AG04450 (cell line): Measurements from ENCODE around the gene ZFYVE27. TPM values are rescaled to one million over a fixed set of nuclear protein-coding genes. Genes with fewer than 3 reads are reported as not detected.
"Not testable (repeated sequence)": the region's sequence is repeated elsewhere in the genome, so short reads cannot be mapped to it uniquely, and the experiment has no call there.

Experiments used
- CTCF ChIA-PET: fragments of 300-600, 350-600 bp; formaldehyde crosslinking; extraction: SDS; loops from one replicate; lab custom pipeline; 2022; ENCODE audit warnings: antibody characterized with exemption, inconsistent platforms; lab: Charles Lee
- POLR2A ChIA-PET: fragments of 350-600 bp; formaldehyde crosslinking; extraction: SDS; loops from one replicate; lab custom pipeline; 2021; ENCODE audit warnings: antibody characterized with exemption, inconsistent platforms; lab: Yijun Ruan, JAX
- DNase-seq: peaks from one replicate; pipeline ENCODE4 v3.0.0-alpha.2; 2011; ENCODE audit warnings: low read depth, low spot score
- H3K27ac ChIP-seq: one replicate; pipeline ENCODE4 v1.5.1; 2012; ENCODE audit warnings: low read depth, low read length, control low read depth
- H3K27me3 ChIP-seq: one replicate; pipeline ENCODE4 v1.6.0; 2012; ENCODE audit warnings: low read length; ENCODE audit not compliant: control insufficient read depth, insufficient read depth
- H3K4me3 ChIP-seq: 2 replicates; pipeline ENCODE4 v1.5.1; 2011; ENCODE audit warnings: mild to moderate bottlenecking, low read depth, low read length, control low read depth
- H3K9me3 ChIP-seq: 2 replicates; pipeline ENCODE4 v1.5.1; 2012; ENCODE audit warnings: low read length; ENCODE audit not compliant: control insufficient read depth, insufficient read depth
- polyA minus RNA-seq: library from RNA; depleted of rRNA, polyadenylated mRNA; stranded (reverse); fragments of >200 nt; gene quantifications from 2 replicates; pipeline ENCODE4 v1.2.3, GENCODE V29; 2011; rRNA and poly(A)+ RNA removed
- polyA plus RNA-seq: library from polyadenylated mRNA; depleted of rRNA; stranded (reverse); fragments of >200 nt; gene quantifications from 2 replicates; pipeline ENCODE4 v1.2.3, GENCODE V29; 2011; rRNA removed
- TF ChIP-seq, protein P1 (sequence below): IDR thresholded peaks from 2 replicates; pipeline ENCODE4 v1.5.1; 2011; ENCODE audit warnings: low read depth, low read length, control low read depth, inconsistent platforms

The ZFYVE27 gene, protein sequence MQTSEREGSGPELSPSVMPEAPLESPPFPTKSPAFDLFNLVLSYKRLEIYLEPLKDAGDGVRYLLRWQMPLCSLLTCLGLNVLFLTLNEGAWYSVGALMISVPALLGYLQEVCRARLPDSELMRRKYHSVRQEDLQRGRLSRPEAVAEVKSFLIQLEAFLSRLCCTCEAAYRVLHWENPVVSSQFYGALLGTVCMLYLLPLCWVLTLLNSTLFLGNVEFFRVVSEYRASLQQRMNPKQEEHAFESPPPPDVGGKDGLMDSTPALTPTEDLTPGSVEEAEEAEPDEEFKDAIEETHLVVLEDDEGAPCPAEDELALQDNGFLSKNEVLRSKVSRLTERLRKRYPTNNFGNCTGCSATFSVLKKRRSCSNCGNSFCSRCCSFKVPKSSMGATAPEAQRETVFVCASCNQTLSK
- polyA plus RNA-seq (11.1 and 13.5 TPM in 2 replicates), polyA minus RNA-seq (11.6 and 15.1 TPM in 2 replicates)

DNA sequence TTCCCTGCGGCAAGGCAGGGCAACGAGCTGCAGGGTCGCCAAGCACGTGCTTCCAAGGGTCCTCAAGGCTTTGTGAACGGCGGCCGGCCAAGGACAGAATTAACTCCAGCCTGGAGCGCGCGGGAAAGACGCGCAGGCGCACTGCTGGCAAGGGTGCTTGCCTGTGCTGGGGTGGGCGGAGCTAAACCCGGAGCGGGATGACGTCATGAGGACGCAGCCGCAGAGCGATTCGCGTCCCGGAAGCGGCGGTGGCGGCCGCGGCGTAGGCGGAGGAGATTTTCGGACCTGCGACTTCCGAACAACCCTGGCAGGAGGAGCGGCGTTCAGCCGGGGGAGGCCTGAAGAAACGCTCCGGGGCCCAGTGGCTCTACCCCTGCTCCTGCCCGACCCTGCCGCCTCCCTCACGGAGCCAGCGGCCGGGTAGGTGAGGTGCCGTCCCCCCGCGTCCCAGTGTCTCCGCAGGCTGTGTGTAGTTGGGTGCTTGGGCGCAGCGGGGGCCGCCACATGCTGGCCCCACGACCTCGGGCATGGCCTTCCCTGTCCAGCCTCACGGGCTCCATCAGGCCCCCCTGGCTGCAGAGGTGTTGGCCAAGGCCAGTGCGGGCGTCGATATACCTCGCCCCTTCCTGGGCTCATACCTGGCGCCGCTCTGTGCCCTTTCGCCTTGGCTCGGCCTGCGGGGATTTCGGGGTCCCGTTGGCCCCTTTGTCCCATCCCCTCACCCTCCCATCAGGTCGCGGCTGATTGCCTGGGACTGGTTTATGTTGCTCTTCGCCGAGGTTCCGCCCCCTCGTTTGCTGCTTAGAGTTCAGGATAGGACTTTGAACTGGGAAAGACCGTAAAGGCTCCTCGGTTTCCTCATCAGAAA, at the start of gene ZFYVE27:
Gene ZFYVE27 (plus strand): TSS at position 227 of the 868 bp plus-strand sequence. CDS start 1,350 bp downstream, outside the sequence.
- POLR2A ChIA-PET = interaction anchor here (1.2 to 2.8 kb wide), 4 partner anchors 13 to 54 kb away, joined by 3 to 16 read pairs (median 11); partner anchors contain the start of genes AVPI1 and MARVELD1
- peak within 1 kb of the TSS; percentile 91 for H3K27ac ChIP-seq

DNA sequence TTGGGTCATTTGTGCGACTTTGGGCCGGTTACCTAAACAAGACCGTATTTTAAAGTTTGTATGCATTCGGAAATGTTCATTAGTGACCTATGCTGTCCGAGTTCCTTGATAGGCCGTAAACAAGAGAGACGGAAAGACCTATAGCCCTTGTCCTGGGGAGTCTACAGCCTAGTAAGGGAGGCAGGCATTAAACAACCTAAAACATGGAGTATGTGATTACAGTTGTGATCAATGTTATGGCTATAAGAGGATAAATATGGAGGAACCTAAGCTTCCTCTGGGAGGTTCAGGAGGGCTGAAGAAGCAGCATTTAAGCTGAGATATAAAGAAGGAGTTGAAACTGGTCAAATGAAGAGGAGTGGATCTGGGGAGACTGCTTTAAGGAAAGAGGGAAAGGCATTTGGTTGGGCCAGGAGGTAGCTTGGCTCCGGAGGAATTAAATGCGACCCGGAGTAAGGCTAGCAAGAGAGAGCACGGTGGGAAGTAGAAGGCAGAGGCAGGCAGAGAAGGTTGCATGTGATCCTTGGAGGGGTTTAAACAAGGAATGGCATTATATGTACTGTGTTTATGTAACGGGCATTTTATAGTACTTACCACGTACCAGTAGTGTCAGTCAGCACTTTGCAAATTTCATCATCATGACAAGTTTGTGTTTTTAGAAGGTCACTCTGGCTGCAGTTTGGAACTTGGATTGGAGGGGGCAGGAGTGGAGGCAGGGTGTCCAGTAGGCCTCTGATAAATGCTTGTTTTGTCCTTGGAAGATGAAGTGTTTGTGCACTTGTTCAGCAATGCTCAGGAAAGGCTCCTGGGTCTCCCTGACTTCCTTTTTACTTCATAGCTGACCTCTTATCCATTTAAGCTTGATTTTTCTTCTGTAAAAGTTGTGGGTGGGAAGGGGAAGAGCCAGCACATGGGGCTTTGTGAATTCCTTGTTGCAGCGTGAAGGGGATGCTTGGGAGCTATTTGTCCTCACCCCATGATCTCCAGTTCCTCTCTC, 48.8 kb upstream of the ZFYVE27 start:
- TF ChIP-seq, protein P1, sequence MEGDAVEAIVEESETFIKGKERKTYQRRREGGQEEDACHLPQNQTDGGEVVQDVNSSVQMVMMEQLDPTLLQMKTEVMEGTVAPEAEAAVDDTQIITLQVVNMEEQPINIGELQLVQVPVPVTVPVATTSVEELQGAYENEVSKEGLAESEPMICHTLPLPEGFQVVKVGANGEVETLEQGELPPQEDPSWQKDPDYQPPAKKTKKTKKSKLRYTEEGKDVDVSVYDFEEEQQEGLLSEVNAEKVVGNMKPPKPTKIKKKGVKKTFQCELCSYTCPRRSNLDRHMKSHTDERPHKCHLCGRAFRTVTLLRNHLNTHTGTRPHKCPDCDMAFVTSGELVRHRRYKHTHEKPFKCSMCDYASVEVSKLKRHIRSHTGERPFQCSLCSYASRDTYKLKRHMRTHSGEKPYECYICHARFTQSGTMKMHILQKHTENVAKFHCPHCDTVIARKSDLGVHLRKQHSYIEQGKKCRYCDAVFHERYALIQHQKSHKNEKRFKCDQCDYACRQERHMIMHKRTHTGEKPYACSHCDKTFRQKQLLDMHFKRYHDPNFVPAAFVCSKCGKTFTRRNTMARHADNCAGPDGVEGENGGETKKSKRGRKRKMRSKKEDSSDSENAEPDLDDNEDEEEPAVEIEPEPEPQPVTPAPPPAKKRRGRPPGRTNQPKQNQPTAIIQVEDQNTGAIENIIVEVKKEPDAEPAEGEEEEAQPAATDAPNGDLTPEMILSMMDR = no peak
- ChIA-PET POLR2A (interaction anchor here (0.6 to 2.8 kb wide), 18 partner anchors 9 to 287 kb away, joined by 3 to 52 read pairs (median 6); partner anchors contain the start of genes MARVELD1, PI4K2A, RRP12 and ZFYVE27), CTCF (interaction anchor here (0.7 to 7.4 kb wide), 6 partner anchors 9 to 35 kb away, joined by 3 to 71 read pairs (median 20); partner anchors contain the start of gene MARVELD1)
- peak overlapping the region; percentile 51 for H3K4me3 ChIP-seq
- H3K27ac ChIP-seq = peak overlapping the region; percentile 100
- H3K9me3 ChIP-seq = no peaks in the 10 kb centered on the region; the same call in 1 of the 2 replicates
- no peak for DNase-seq
- no peaks in the 10 kb centered on the region for H3K27me3 ChIP-seq

More for the DNA sequence above, at the start of gene ZFYVE27:
- CTCF ChIA-PET = interaction anchor here (0.6 to 8.7 kb wide), 10 partner anchors 10 to 350 kb away, joined by 3 to 316 read pairs (median 4); partner anchors contain the start of genes ANKRD2 and MARVELD1
- H3K4me3 ChIP-seq = peak within 1 kb of the TSS; percentile 98
- no peaks in the 10 kb centered on the region; the same call in 1 of the 2 replicates for H3K9me3 ChIP-seq
- TF ChIP-seq, protein P1 = no peak
- H3K27me3 ChIP-seq = no peaks in the 10 kb centered on the region
- peak; percentile 91 for DNase-seq

DNA sequence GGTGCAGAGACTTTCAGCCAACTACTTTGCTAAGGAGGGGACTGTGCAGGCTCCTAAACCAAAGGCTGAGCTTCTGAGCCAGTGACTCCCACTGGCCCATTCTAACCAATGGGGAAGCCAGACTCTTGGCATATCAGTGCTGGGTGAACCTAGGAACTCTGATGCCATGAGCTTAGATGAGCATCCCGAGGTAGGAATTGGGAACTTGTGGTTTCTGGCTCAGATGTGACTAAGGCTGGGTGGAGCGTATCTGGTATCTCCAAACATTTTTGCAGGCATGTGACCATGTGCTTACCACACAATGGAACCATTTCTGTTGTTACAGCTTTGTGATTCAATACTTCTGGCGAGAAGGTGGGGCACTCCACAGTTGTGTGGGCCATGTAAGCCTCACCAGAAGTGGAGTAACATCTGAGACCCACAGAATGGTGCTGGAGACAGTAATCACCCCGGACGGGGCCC, 47.3 kb upstream of the ZFYVE27 start:
- DNase-seq = peak; percentile 90
- H3K4me3 ChIP-seq = no peak overlapping the region
- TF ChIP-seq, protein P1 = no peak
- CTCF ChIA-PET = interaction anchor here (0.7 to 7.4 kb wide), 4 partner anchors 12 to 114 kb away, joined by 3 to 71 read pairs (median 8); no protein-coding TSS in a partner anchor
- H3K27me3 ChIP-seq = no peaks in the 10 kb centered on the region
- no peaks in the 10 kb centered on the region; the same call in 1 of the 2 replicates for H3K9me3 ChIP-seq
- POLR2A ChIA-PET = interaction anchor here (0.7 to 2.1 kb wide), 7 partner anchors 12 to 48 kb away, joined by 3 to 10 read pairs (median 5); partner anchors contain the start of gene MARVELD1
- H3K27ac ChIP-seq = peak overlapping the region; percentile 100

DNA sequence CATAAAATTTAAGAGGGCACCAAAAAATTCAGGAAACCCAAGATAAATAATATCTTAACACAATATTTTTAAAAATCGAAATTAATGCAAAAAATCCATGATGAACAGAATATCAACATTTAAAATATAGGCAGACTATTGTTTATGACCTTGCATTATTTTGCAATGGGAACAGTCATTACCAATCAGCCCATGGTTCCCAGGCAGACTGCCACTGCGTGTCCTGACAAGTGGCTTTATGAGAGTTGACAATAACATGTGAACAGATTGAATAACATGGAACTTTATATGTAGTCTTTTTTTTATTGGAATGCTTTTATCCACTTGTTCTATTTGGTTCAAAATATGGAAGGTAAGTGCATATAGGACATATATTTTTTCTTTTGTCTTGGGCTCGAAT, 46.8 kb upstream of the ZFYVE27 start:
- no peak for DNase-seq
- ChIA-PET CTCF (interaction anchor here (1.3 to 7.4 kb wide), 3 partner anchors 12 to 19 kb away, joined by 5 to 71 read pairs (median 12); no protein-coding TSS in a partner anchor), POLR2A (interaction anchor here (0.6 to 2.1 kb wide), 8 partner anchors 11 to 49 kb away, joined by 3 to 10 read pairs (median 5); partner anchors contain the start of gene MARVELD1)

DNA sequence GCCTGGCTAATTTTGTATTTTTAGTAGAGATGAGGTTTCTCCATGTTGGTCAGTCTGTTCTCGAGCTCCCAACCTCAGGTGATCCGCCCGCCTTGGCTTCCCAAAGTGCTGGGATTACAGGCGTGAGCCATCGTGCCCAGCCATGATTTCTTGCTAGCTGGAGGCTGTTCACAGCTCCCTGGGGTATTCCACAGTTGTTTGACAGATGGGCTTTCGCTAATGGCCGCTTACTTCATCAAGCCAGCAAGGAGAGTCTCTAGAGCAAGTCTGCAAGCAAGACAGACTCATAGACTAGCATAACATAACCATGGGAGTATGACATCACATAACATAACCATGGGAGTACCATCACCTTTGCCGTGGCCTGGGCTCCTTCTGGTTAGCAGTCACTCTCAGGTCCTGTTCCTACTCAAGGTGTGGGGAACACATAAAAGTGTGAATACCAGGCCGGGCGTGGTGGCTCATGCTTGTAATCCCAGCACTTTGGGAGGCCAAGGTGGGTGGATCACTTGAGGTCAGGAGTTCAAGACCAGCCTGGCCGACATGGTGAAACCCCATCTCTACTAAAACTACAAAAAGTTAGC, 38.8 kb upstream of the ZFYVE27 start:
- H3K4me3 ChIP-seq, DNase-seq, H3K9me3 ChIP-seq, H3K27ac ChIP-seq, H3K27me3 ChIP-seq: not testable (repeated sequence)
- ChIA-PET CTCF (interaction anchor here (1.4 to 2.6 kb wide), 4 partner anchors 11 to 33 kb away, joined by 3 to 12 read pairs (median 6); partner anchors contain the start of gene AVPI1), POLR2A (interaction anchor here (1.7 kb wide), 1 partner anchor 11 kb away, joined by 7 read pairs; the partner anchor contains the start of gene AVPI1)

More for the DNA sequence above, 46.8 kb upstream of the ZFYVE27 start:
- Histone ChIP-seq H3K27ac (peak overlapping the region; percentile 100), H3K9me3 (no peaks in the 10 kb centered on the region; the same call in 1 of the 2 replicates), H3K27me3 (no peaks in the 10 kb centered on the region), H3K4me3 (no peak overlapping the region)
- TF ChIP-seq, protein P1 = no peak
